Measurements from ENCODE around the gene AUTS2.
"Not testable (repeated sequence)": the region's sequence is repeated elsewhere in the genome, so short reads cannot be mapped to it uniquely, and the experiment has no call there.

The AUTS2 gene

GRCh38 chr7:70723339-70723738 lies 1125.1 kb downstream of the AUTS2 start:
- DNase-seq: no peak

- no peak for DNase-seq
Observed at GRCh38 chr7:70725448-70725847, 1127.2 kb downstream of the AUTS2 start.

GRCh38 chr7:70726294-70726693 lies 1128.0 kb downstream of the AUTS2 start:
- no peak for DNase-seq

GRCh38 chr7:70726951-70727378 lies 1128.7 kb downstream of the AUTS2 start:
- DNase-seq: no peak

GRCh38 chr7:70727861-70728260 lies 1129.6 kb downstream of the AUTS2 start:
- DNase-seq: no peak

GRCh38 chr7:70728872-70729552 lies 1130.7 kb downstream of the AUTS2 start:
- DNase-seq: no peak

GRCh38 chr7:70729553-70730157 lies 1131.4 kb downstream of the AUTS2 start:
- not testable (repeated sequence) for DNase-seq

GRCh38 chr7:70730451-70731110 lies 1132.3 kb downstream of the AUTS2 start:
- no peak for DNase-seq

GRCh38 chr7:70733090-70733489 lies 1134.8 kb downstream of the AUTS2 start:
- no peak for DNase-seq

- DNase-seq: no peak
Observed at GRCh38 chr7:70734411-70734810, 1136.1 kb downstream of the AUTS2 start.

GRCh38 chr7:70735313-70735712 lies 1137.0 kb downstream of the AUTS2 start:
- DNase-seq: no peak

GRCh38 chr7:70736715-70737460 lies 1138.6 kb downstream of the AUTS2 start:
- no peak for DNase-seq

- DNase-seq: no peak
Observed at GRCh38 chr7:70738151-70738885, 1140.0 kb downstream of the AUTS2 start.

- no peak for DNase-seq
Observed at GRCh38 chr7:70739646-70740210, 1141.5 kb downstream of the AUTS2 start.

GRCh38 chr7:70741666-70742065 lies 1143.4 kb downstream of the AUTS2 start:
- DNase-seq: no peak

GRCh38 chr7:70743531-70744325 lies 1145.5 kb downstream of the AUTS2 start:
- no peak for DNase-seq

GRCh38 chr7:70744492-70744891 lies 1146.2 kb downstream of the AUTS2 start:
- DNase-seq: no peak

GRCh38 chr7:70749831-70750230 lies 1151.6 kb downstream of the AUTS2 start:
- no peak for DNase-seq

- no peak for DNase-seq
Observed at GRCh38 chr7:70751895-70752294, 1153.6 kb downstream of the AUTS2 start.

GRCh38 chr7:70752794-70753241 lies 1154.5 kb downstream of the AUTS2 start:
- no peak for DNase-seq

GRCh38 chr7:70756789-70757188 lies 1158.5 kb downstream of the AUTS2 start:
- no peak for DNase-seq

Measured in activated CD4-positive, alpha-beta T cell treated with anti-CD3 and anti-CD28 coated beads, Interleukin-2, amount 50 U/mL, for 16 hours (primary cell).